Activated CD4-positive, alpha-beta T cell treated with anti-CD3 and anti-CD28 coated beads, Interleukin-10, Interleukin-2, amounts not matched to agents 100 ng/mL and 50 ng/mL, durations not matched to agents 16 hours and 8 hours (primary cell): Measurements from ENCODE around the gene SNX25.
"Not testable (repeated sequence)": the region's sequence is repeated elsewhere in the genome, so short reads cannot be mapped to it uniquely, and the experiment has no call there.

ENCODE experiments used
- DNase-seq: peaks from one replicate; pipeline ENCODE4 v3.0.0-alpha.2; 2020

Gene SNX25

GRCh38 chr4:185352202-185352601 is 142.8 kb downstream of the SNX25 start:
- DNase-seq, result no peak

- no peak for DNase-seq
These were observed 143.3 kb downstream of the SNX25 start for GRCh38 chr4:185352741-185353140.

GRCh38 chr4:185357211-185357610 is 147.8 kb downstream of the SNX25 start:
- no peak for DNase-seq

GRCh38 chr4:185357733-185358440 is 148.5 kb downstream of the SNX25 start:
- DNase-seq, result no peak

GRCh38 chr4:185358514-185358913 is 149.1 kb downstream of the SNX25 start:
- DNase-seq, result no peak

GRCh38 chr4:185358959-185359358 is 149.6 kb downstream of the SNX25 start:
- DNase-seq, result no peak

GRCh38 chr4:185359767-185360446 is 150.5 kb downstream of the SNX25 start:
- no peak for DNase-seq

- DNase-seq, result no peak
These were observed 152.5 kb downstream of the SNX25 start for GRCh38 chr4:185361872-185362271.

GRCh38 chr4:185362570-185362969 is 153.2 kb downstream of the SNX25 start:
- DNase-seq, result not testable (repeated sequence)

- DNase-seq, result no peak
These were observed 153.9 kb downstream of the SNX25 start for GRCh38 chr4:185363251-185363650.

GRCh38 chr4:185364886-185365285 is 155.5 kb downstream of the SNX25 start:
- no peak for DNase-seq

- DNase-seq, result no peak
These were observed 160.3 kb downstream of the SNX25 start for GRCh38 chr4:185369731-185370130.

- DNase-seq, result no peak
These were observed 161.0 kb downstream of the SNX25 start for GRCh38 chr4:185370268-185370949.

GRCh38 chr4:185371702-185372101 is 162.3 kb downstream of the SNX25 start:
- no peak for DNase-seq

- DNase-seq, result no peak
These were observed 164.6 kb downstream of the SNX25 start for GRCh38 chr4:185374027-185374426.

- DNase-seq, result no peak
These were observed 165.2 kb downstream of the SNX25 start for GRCh38 chr4:185374573-185374972.

- no peak for DNase-seq
These were observed 168.9 kb downstream of the SNX25 start for GRCh38 chr4:185378264-185378663.

- DNase-seq, result no peak
These were observed 170.2 kb downstream of the SNX25 start for GRCh38 chr4:185379326-185380295.

- no peak for DNase-seq
These were observed 170.9 kb downstream of the SNX25 start for GRCh38 chr4:185380320-185380719.

- DNase-seq, result no peak
These were observed 172.1 kb downstream of the SNX25 start for GRCh38 chr4:185381288-185382196.

GRCh38 chr4:185382754-185383153 is 173.4 kb downstream of the SNX25 start:
- DNase-seq, result no peak

GRCh38 chr4:185383451-185383850 is 174.1 kb downstream of the SNX25 start:
- no peak for DNase-seq
